Right atrium auricular region (tissue), 2 donors: ENCODE data around the gene CNOT11. TPM values are rescaled to one million over a fixed set of nuclear protein-coding genes. Genes with fewer than 3 reads are reported as not detected.

Source experiments
- DNase-seq: peaks from one replicate; pipeline ENCODE4 v3.0.0-alpha.2; 2019; ENCODE audit warnings: low spot score
- H3K27ac ChIP-seq, 2 donors: fragments of 200-600 bp; sonication (generic); 1 replicate in 1 of 2; 2 replicates in 1 of 2; pipeline ENCODE4 v1.5.1; 2016 to 2019
- H3K27me3 ChIP-seq, 2 donors: fragments of 200-600 bp; sonication (generic); one replicate each; pipeline versions ENCODE4 v1.5.1 to v1.6.0; 2017 to 2019
- H3K36me3 ChIP-seq: fragments of 200-600 bp; sonication (generic); one replicate; pipeline ENCODE4 v1.5.1; 2016
- H3K4me1 ChIP-seq, 2 donors: fragments of 200-600 bp; sonication (generic); one replicate each; pipeline versions ENCODE4 v1.5.1 to v1.6.0; 2017 to 2019
- H3K4me3 ChIP-seq, 2 donors: fragments of 200-600 bp; sonication (generic); 1 replicate in 1 of 2; 2 replicates in 1 of 2; pipeline ENCODE4 v1.5.1; 2017 to 2019; ENCODE audit warnings: mild to moderate bottlenecking in 1 of 2, moderate library complexity in 1 of 2
- H3K9me3 ChIP-seq, 2 donors: fragments of 200-600 bp; sonication (generic); one replicate each; pipeline ENCODE4 v1.5.1; 2019
- CTCF ChIP-seq, 2 donors: fragments of 200-600 bp; sonication (generic); IDR thresholded peaks; one replicate each; pipeline ENCODE4 v1.5.1; 2019; ENCODE audit warnings: antibody characterized with exemption in 2 of 2
- total RNA-seq, 2 donors: library from RNA; depleted of rRNA; stranded (reverse); fragments of >200 nt; gene quantifications; one replicate each; pipeline ENCODE4 v1.1.0, GENCODE V29; 2016

The CNOT11 gene
- total RNA-seq, 2 donors from 2014 or later: 37.0 to 40.4 TPM

- no peak for TF ChIP-seq CTCF (IDR thresholded peaks at IDR 0.05)
- DNase-seq: no peak
- Histone ChIP-seq H3K27ac (no peak overlapping the region), H3K4me1 (peaks cover 0 to 34% of the 10 kb centered on the region in 2 donors), H3K4me3 (no peak overlapping the region), H3K9me3 (no peaks in the 10 kb centered on the region), H3K27me3 (no peaks in the 10 kb centered on the region), H3K36me3 (peaks cover 15% of the 10 kb centered on the region)
Observed at GRCh38 chr2:101255501-101255900, 2.8 kb downstream of the CNOT11 start.

- H3K27ac ChIP-seq: no peak overlapping the region
- no peaks in the 10 kb centered on the region for H3K9me3 ChIP-seq
- H3K4me1 ChIP-seq: peaks cover 0 to 34% of the 10 kb centered on the region in 2 donors
- no peak for DNase-seq
- H3K36me3 ChIP-seq: peaks cover 15% of the 10 kb centered on the region
- no peak overlapping the region for H3K4me3 ChIP-seq
- H3K27me3 ChIP-seq: no peaks in the 10 kb centered on the region
- TF ChIP-seq CTCF (IDR thresholded peaks at IDR 0.05): no peak
Observed at GRCh38 chr2:101256316-101256715, 3.6 kb downstream of the CNOT11 start.

GRCh38 chr2:101258804-101259203, 6.1 kb downstream of the CNOT11 start:
- peaks cover 29% of the 10 kb centered on the region for H3K36me3 ChIP-seq
- no peaks in the 10 kb centered on the region for H3K27me3 ChIP-seq
- H3K4me1 ChIP-seq: peaks cover 0 to 28% of the 10 kb centered on the region in 2 donors
- no peak overlapping the region for H3K4me3 ChIP-seq
- H3K27ac ChIP-seq: no peak overlapping the region
- no peak for TF ChIP-seq CTCF (IDR thresholded peaks at IDR 0.05)
- DNase-seq: no peak
- H3K9me3 ChIP-seq: no peaks in the 10 kb centered on the region

- peaks cover 56% of the 10 kb centered on the region for H3K36me3 ChIP-seq
- H3K4me3 ChIP-seq: no peak overlapping the region
- TF ChIP-seq CTCF (IDR thresholded peaks at IDR 0.05): no peak
- H3K9me3 ChIP-seq: no peaks in the 10 kb centered on the region
- H3K27me3 ChIP-seq: no peaks in the 10 kb centered on the region
- H3K4me1 ChIP-seq: peaks cover 0 to 19% of the 10 kb centered on the region in 2 donors
- peak overlapping the region; percentile 37 to 80 for H3K27ac ChIP-seq
- DNase-seq: no peak
Observed at GRCh38 chr2:101262142-101262541, 9.5 kb downstream of the CNOT11 start.

GRCh38 chr2:101263377-101263800, 10.7 kb downstream of the CNOT11 start:
- Histone ChIP-seq H3K27ac (peak overlapping the region; percentile 38 to 80), H3K9me3 (no peaks in the 10 kb centered on the region), H3K4me1 (peaks cover 0 to 19% of the 10 kb centered on the region in 2 donors), H3K4me3 (no peak overlapping the region), H3K36me3 (peaks cover 60% of the 10 kb centered on the region), H3K27me3 (no peaks in the 10 kb centered on the region)
- no peak for TF ChIP-seq CTCF (IDR thresholded peaks at IDR 0.05)
- no peak for DNase-seq

GRCh38 chr2:101264360-101264939, 11.8 kb downstream of the CNOT11 start:
- Histone ChIP-seq H3K36me3 (peaks cover 57% of the 10 kb centered on the region), H3K4me1 (peaks cover 0 to 19% of the 10 kb centered on the region in 2 donors)
- no peak for DNase-seq

More at GRCh38 chr2:101264360-101264939, 11.8 kb downstream of the CNOT11 start:
- no peak for TF ChIP-seq CTCF (IDR thresholded peaks at IDR 0.05)
- Histone ChIP-seq H3K27me3 (no peaks in the 10 kb centered on the region), H3K27ac (peak overlapping the region; percentile 38 to 80), H3K4me3 (no peak overlapping the region), H3K9me3 (no peaks in the 10 kb centered on the region)
